Neuron (in vitro differentiated cells): ENCODE results near the gene FOS.
"Not testable (repeated sequence)": the region's sequence is repeated elsewhere in the genome, so short reads cannot be mapped to it uniquely, and the experiment has no call there.

Source experiments
- H2AFZ ChIP-seq: one replicate; pipeline ENCODE4 v1.6.1; 2013; ENCODE audit warnings: low read depth, mild to moderate bottlenecking, inconsistent platforms, low read length, moderate library complexity
- H3K27me3 ChIP-seq: one replicate; pipeline ENCODE4 v1.6.1; 2013; ENCODE audit warnings: low read length; ENCODE audit not compliant: insufficient read depth
- H3K36me3 ChIP-seq: one replicate; pipeline ENCODE4 v1.6.1; 2013; ENCODE audit warnings: low read length; ENCODE audit not compliant: insufficient read depth
- H3K4me1 ChIP-seq: one replicate; pipeline ENCODE4 v1.6.1; 2013; ENCODE audit warnings: low read length; ENCODE audit not compliant: insufficient read depth
- H3K4me3 ChIP-seq: 2 replicates; pipeline ENCODE4 v1.5.1; 2013; ENCODE audit warnings: mild to moderate bottlenecking, low read length, moderate library complexity
- H3K9me3 ChIP-seq: one replicate; pipeline ENCODE4 v1.6.1; 2013; ENCODE audit warnings: low read length

Gene FOS

DNA sequence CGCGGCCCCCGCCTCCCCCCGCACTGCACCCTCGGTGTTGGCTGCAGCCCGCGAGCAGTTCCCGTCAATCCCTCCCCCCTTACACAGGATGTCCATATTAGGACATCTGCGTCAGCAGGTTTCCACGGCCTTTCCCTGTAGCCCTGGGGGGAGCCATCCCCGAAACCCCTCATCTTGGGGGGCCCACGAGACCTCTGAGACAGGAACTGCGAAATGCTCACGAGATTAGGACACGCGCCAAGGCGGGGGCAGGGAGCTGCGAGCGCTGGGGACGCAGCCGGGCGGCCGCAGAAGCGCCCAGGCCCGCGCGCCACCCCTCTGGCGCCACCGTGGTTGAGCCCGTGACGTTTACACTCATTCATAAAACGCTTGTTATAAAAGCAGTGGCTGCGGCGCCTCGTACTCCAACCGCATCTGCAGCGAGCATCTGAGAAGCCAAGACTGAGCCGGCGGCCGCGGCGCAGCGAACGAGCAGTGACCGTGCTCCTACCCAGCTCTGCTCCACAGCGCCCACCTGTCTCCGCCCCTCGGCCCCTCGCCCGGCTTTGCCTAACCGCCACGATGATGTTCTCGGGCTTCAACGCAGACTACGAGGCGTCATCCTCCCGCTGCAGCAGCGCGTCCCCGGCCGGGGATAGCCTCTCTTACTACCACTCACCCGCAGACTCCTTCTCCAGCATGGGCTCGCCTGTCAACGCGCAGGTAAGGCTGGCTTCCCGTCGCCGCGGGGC lies at the start of gene FOS:
Gene FOS (plus strand): TSS at position 407 of the 731 bp plus-strand sequence. CDS start 155 bp downstream, at position 562.
- Histone ChIP-seq H3K4me3 (peak within 1 kb of the TSS; percentile 59), H3K27me3 (no peaks in the 10 kb centered on the region), H3K9me3 (no peaks in the 10 kb centered on the region), H2AFZ (peak within 1 kb of the TSS; percentile 86), H3K4me1 (peaks cover 45% of the 10 kb centered on the region), H3K36me3 (peaks cover 7% of the 10 kb centered on the region)

DNA sequence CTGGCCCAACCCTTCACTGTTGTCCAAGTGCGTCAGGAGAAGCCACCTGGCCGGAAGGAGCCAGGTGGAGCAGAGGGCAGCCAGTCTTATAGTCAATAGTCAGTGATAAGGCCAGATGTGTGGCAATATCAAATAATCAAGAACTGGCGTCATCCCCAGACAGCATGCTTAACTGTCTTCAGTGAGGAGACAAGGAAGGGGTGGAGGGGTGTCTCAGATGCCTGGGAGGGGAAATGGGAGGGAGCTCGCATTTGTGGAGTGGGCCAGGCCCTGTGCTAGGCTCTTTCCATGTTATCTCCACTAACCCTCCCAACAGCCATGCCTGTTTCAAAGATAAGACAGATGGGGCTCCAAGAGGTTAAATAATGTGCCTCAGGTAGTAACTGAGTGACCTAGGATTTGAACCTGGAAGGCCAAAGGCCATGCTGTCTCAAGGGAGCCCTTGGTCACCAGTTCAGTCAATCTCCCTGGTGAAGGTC lies 48.9 kb upstream of the FOS start:
- Histone ChIP-seq H3K4me1 (no peaks in the 10 kb centered on the region), H2AFZ (no peak overlapping the region), H3K4me3 (no peak overlapping the region), H3K27me3 (no peaks in the 10 kb centered on the region), H3K9me3 (no peaks in the 10 kb centered on the region), H3K36me3 (no peaks in the 10 kb centered on the region)

DNA sequence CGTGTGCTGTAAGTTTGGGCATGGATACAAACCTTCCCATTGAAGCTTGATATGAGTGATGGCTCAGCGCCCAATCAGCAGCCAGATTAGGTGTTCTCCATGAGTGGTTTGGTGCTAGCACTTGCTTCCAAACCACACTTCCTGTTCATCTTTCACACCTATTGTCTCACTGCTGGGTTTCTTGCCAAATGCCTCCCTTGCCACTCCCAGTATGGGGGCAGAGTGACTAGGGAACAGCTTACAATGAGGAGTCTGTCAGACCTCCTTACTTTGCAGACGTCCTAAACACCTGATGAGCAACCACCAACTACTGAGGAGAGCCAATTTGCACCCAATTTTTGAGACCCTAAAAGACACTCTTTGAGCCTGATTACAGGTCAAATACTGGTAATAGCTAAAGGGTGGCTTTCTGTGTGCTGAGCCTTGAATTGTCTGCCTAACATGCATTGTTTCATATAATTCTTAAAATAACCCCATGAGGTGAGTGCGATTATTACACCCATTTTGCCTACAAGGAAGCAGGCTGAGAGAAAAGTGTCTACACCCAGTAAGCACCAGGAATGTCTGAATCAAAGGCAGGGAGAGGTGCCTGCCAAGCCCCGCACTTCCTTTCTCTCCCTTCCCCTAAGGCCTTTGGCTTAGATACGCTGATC lies 48.4 kb upstream of the FOS start:
- Histone ChIP-seq H3K4me3 (no peak overlapping the region), H2AFZ (no peak overlapping the region), H3K27me3 (no peaks in the 10 kb centered on the region), H3K36me3 (no peaks in the 10 kb centered on the region), H3K9me3 (no peaks in the 10 kb centered on the region), H3K4me1 (no peaks in the 10 kb centered on the region)

DNA sequence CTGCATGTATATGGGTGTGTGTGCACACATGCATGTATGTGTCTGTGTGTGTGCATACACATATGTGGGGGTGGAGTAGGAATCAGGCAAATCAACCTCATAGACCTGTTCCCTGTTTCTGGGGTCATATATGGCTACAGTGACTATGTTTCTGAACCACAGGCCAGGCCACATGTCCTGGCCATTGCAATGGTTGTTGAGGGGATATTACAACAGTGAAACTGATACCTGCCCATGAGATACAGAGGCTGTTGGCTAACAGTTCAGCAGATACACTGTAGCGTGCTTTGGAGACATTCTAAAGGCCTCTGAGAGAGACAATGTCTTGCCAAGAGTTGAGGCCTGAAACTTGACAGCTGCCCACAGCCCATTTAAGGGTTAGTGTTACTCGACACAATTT lies 47.3 kb upstream of the FOS start:
- Histone ChIP-seq H3K4me3 (no peak overlapping the region), H3K27me3 (no peaks in the 10 kb centered on the region), H2AFZ (no peak overlapping the region), H3K4me1 (no peaks in the 10 kb centered on the region), H3K36me3 (no peaks in the 10 kb centered on the region), H3K9me3 (no peaks in the 10 kb centered on the region)

DNA sequence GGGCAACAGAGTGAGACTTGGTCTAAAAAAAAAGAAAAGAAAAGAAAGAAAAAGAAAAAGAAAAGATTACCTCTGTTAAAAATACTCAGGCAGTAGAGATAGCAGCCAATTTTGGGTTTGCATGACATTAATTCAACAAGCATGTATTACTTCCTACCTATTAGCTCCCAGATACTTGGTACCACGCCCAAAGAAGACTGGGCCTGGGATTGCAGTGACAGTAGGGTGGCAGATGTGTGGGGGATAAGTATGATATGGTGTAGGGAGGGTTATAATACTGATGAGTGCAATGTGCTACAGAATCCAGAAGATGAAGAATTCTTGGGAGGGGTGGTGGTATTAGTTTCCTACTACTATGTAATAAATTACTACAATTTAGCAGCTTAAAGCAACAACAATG lies 46.4 kb upstream of the FOS start:
- H3K4me3 ChIP-seq = no peak overlapping the region
- H3K36me3 ChIP-seq = no peaks in the 10 kb centered on the region
- no peak overlapping the region for H2AFZ ChIP-seq
- no peaks in the 10 kb centered on the region for H3K9me3 ChIP-seq
- no peaks in the 10 kb centered on the region for H3K27me3 ChIP-seq
- peaks cover 4% of the 10 kb centered on the region for H3K4me1 ChIP-seq

DNA sequence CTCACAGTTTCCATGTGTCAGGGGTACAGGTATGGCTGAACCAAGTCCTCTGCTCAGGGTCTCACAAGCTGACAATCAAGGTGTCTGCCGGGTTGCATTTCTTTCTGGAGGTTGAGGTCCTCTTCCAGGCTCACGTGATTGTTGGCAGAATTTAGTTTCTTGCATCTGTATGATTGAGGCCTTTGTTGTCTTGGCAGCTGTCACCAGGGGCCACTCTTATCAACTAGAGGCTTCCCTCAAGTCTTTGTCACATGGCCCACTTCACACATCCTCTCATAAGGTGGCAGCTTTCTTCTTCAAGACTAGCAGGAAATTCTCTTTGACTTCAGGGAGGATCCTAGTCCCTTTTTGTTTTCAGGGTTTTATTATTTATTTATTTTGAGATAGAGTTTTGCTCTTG lies 46.0 kb upstream of the FOS start:
- no peaks in the 10 kb centered on the region for H3K9me3 ChIP-seq
- H3K4me3 ChIP-seq = no peak overlapping the region
- H3K27me3 ChIP-seq = no peaks in the 10 kb centered on the region
- no peak overlapping the region for H2AFZ ChIP-seq
- H3K4me1 ChIP-seq = peaks cover 8% of the 10 kb centered on the region
- no peaks in the 10 kb centered on the region for H3K36me3 ChIP-seq

DNA sequence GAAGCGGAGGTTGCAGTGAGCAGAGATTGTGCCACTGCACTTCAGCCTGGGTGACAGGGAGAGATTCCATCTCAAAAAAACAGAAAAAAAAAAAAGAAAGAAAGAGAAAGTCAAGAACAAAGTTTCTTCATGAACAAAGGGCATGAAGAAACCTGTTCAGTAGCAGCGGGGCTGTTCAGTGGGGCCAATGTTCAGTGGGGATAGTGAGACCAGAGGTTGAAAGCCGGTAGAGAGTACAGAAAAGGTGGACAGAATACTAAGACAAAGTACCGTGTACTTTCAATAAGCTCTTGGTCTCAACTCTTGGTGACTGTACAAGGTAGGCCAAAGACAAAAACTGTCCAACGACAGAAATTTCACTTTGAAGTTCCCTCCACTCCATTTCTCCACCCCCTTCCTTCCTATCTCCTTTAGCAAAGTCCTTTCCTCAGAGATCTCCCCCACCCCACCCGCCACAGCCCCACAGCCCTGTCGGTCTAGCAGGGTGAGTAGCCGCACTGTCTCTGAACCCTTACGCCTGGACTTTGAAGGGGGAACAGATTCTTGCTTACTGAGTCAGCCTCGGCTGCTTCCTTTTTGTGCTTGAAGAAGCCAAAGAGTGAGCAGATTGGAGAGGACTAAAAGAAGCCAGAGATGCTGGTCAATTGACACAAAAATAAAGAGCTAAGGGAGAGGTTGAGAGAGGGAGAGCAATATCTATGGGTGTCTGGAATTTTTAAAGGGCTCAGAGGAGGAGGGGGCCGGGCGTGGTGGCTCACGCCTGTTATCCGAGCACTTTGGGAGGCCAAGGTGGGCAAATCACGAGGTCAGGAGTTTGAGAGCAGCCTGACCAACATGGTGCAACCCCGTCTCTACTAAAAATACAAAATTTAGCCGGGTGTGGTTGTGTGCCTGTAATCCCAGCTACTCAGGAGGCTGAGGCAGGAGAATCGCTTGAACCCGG lies 44.2 kb upstream of the FOS start:
- no peaks in the 10 kb centered on the region for H3K27me3 ChIP-seq
- H3K9me3 ChIP-seq = no peaks in the 10 kb centered on the region
- H3K4me3 ChIP-seq = no peak overlapping the region
- H3K36me3 ChIP-seq = no peaks in the 10 kb centered on the region
- H3K4me1 ChIP-seq = peaks cover 24% of the 10 kb centered on the region
- H2AFZ ChIP-seq = no peak overlapping the region

DNA sequence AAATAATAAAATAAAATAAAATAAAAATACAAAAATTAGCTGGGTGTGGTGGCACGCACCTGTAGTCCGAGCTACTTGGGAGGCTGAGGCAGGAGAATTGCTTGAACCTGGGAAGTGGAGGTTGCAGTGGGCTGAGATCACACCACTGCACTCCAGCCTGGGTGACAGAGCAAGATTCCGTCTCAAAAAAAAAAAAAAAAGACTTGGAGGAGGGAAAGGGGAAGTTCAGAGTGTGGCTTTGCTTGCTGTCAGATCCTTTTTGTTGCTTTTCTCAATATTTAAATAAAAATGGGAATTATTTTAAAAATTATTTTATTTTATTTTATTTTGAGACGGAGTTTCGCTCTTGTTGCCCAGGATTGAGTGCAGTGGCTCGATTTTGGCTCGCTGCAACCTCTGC lies 43.4 kb upstream of the FOS start:
- not testable (repeated sequence) for H3K36me3 ChIP-seq, H2AFZ ChIP-seq, H3K4me3 ChIP-seq, H3K9me3 ChIP-seq, H3K27me3 ChIP-seq
- peaks cover 24% of the 10 kb centered on the region for H3K4me1 ChIP-seq

DNA sequence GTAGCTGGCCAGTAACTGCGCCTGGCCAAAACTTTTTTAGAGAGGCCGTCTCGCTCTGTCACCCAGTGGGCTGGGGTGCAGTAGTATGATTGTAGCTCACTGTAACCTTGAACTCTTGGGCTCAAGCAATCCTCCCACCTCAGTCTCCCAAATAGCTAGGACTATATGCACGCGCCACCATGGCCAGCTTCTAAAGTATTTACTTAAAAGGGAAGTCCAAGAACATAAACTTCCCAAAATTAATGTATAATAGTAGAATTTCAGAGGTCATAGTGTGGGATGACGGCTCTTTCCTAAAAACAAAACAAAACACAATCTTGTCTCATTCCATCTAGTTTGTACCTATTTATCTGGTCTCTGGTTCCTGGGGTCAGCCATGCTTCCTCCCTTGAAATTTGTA lies 42.2 kb upstream of the FOS start:
- Histone ChIP-seq H3K27me3 (no peaks in the 10 kb centered on the region), H3K9me3 (no peaks in the 10 kb centered on the region), H3K4me1 (peaks cover 24% of the 10 kb centered on the region), H3K4me3 (no peak overlapping the region), H2AFZ (no peak overlapping the region), H3K36me3 (no peaks in the 10 kb centered on the region)

DNA sequence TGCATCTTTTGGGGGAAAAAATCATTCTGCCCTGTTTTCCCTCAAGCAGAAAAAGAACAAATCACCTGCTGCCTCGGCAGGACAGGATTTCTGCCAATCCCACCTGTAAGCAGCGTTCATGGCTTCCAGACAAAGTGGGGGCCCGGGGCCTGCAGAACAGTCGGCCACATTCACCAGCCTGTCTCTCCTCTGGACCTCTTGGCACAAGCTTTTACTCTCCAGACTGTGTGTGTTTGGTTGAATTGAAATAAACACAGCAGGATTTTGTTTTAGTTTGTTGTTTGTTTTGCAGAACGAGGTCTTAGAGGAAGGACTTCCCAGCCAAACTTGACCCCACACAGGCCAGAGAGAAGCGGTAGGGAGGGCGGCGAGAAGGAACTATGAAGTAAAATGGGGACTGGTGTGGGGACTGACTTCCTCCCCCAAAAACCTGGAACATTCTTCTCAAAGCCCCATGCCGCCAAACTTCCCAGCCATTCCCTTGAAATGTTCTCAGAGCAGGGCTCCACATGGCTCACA lies 41.7 kb upstream of the FOS start:
- peaks cover 24% of the 10 kb centered on the region for H3K4me1 ChIP-seq
- H3K4me3 ChIP-seq = no peak overlapping the region
- H3K36me3 ChIP-seq = no peaks in the 10 kb centered on the region
- H2AFZ ChIP-seq = peak overlapping the region; percentile 57
- no peaks in the 10 kb centered on the region for H3K9me3 ChIP-seq
- no peaks in the 10 kb centered on the region for H3K27me3 ChIP-seq

DNA sequence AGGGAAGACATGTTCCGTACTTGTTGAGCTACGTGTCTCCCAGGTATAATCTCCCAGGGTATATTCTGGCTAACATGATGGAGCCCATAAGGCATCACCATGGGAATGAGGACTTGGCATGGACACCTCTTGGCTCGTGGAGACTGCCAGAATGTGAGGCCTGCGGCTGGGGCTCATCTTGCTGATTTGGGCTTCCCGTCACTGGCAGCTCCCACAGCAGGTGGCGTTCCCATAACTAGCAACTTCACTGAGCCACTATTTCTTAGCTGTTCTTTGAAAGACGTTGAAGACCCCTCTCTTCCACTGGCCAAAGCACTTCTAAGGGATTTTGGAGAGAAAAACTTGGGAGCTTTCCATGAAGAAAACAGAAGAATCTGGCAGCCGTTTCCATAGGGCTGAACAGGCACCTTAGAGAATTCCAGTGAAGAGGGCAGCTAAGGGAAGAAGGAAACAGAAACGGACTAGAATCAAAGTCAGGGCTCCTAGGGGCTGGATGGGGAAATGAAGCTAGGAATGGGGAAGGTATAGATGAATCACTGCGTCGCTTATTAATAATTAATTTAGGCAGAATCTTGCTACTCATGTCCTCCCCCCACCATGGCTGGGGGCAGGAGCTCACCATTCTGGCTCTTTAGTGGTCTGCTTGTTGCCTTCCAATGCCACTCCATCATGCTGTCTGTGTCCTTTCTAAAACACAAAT lies 39.7 kb upstream of the FOS start:
- no peak overlapping the region for H2AFZ ChIP-seq
- peaks cover 24% of the 10 kb centered on the region for H3K4me1 ChIP-seq
- H3K9me3 ChIP-seq = no peaks in the 10 kb centered on the region
- no peaks in the 10 kb centered on the region for H3K36me3 ChIP-seq
- no peaks in the 10 kb centered on the region for H3K27me3 ChIP-seq
- H3K4me3 ChIP-seq = no peak overlapping the region

DNA sequence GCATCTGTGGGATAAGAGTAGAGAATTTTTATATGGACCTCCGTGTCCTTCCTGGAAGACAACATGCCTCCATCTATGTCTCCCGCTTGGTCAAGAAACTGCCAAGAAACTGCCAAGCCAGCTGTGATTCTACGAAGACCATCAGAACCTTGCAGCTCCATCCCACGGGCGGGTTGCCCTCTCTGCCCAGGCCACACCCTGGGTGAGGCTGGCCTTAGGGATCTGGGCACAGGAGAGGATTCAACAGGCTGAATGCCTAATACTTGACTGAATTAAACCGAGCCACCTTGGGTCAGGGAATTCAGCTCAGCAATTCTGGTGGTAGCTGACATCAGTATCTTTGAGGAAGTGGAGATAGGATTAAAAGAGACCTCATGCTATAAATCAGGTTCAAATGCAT lies 37.8 kb upstream of the FOS start:
- Histone ChIP-seq H3K4me1 (peaks cover 24% of the 10 kb centered on the region), H3K4me3 (no peak overlapping the region), H3K9me3 (no peaks in the 10 kb centered on the region), H3K27me3 (no peaks in the 10 kb centered on the region), H3K36me3 (no peaks in the 10 kb centered on the region), H2AFZ (no peak overlapping the region)
